ENCODE measurements around the gene FBXW5.

- no peak for TF ChIP-seq MAX (IDR thresholded peaks at IDR 0.05; ENCODE audit: low read depth, low read length)
- TF ChIP-seq FOXM1 (IDR thresholded peaks at IDR 0.05; ENCODE audit: low read depth, low read length) = no peak
- TF ChIP-seq TAF1 (IDR thresholded peaks at IDR 0.05; ENCODE audit: borderline replicate concordance, low read depth, low read length) = no peak
- TF ChIP-seq RB1 (IDR thresholded peaks at IDR 0.05; ENCODE audit: borderline replicate concordance) = no peak
- TF ChIP-seq ZNF274 (IDR thresholded peaks at IDR 0.05; ENCODE audit: insufficient read depth, insufficient read length) = no peak
- TF ChIP-seq PBX3 (IDR thresholded peaks at IDR 0.05; ENCODE audit: insufficient replicate concordance, low read depth, low read length) = no peak
- TF ChIP-seq, protein P1, sequence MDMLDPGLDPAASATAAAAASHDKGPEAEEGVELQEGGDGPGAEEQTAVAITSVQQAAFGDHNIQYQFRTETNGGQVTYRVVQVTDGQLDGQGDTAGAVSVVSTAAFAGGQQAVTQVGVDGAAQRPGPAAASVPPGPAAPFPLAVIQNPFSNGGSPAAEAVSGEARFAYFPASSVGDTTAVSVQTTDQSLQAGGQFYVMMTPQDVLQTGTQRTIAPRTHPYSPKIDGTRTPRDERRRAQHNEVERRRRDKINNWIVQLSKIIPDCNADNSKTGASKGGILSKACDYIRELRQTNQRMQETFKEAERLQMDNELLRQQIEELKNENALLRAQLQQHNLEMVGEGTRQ (IDR thresholded peaks at IDR 0.05; ENCODE audit: borderline replicate concordance, low read depth, low read length) = no peak
- no peak for TF ChIP-seq ZSCAN29 (IDR thresholded peaks at IDR 0.05)
- TF ChIP-seq CTCF (IDR thresholded peaks at IDR 0.05 in 2 of 3, conservative IDR thresholded peaks at IDR 0.05 in 1 of 3; ENCODE audit: control insufficient read depth in 2 of 3, extremely low read depth in 1 of 3, insufficient read depth in 1 of 3, low read depth in 3 of 3, low read length in 3 of 3) = no peak
- no peak for TF ChIP-seq CHD4 (IDR thresholded peaks at IDR 0.05)
- TF ChIP-seq SPI1 (IDR thresholded peaks at IDR 0.05; ENCODE audit: borderline replicate concordance, insufficient read depth, low read depth, low read length) = no peak
These were observed 12.9 kb upstream of the FBXW5 start for GRCh38 chr9:136957461-136957860.
